Panc1 (cell line): Measurements from ENCODE around the gene PRPF38B. TPM values are rescaled to one million over a fixed set of nuclear protein-coding genes. Genes with fewer than 3 reads are reported as not detected.

Experiments used
- ATAC-seq: fragments of 200-7000 bp; cut with Tn5 transposase; 2 replicates; pipeline ENCODE4 v1.9.1; 2020; ENCODE audit warnings: mild to moderate bottlenecking, moderate library complexity
- BruUV-seq: library from RNA; stranded (reverse); fragments of 400-500 nt; replicated peaks from 2 replicates; lab custom pipeline; 2021; lab: Mats Ljungman, UMichigan
- CTCF ChIA-PET: fragments of 300-600 bp; sonication (Branson Sonifier 250); formaldehyde crosslinking; loops from one replicate; lab custom pipeline; 2022; ENCODE audit warnings: antibody characterized with exemption; lab: Charles Lee
- POLR2A ChIA-PET: fragments of 300-600 bp; sonication (Branson Sonifier 250); formaldehyde crosslinking; loops from one replicate; lab custom pipeline; 2022; ENCODE audit warnings: antibody characterized with exemption; lab: Charles Lee
- DNase-seq: peaks from one replicate; pipeline ENCODE4 v3.0.0-alpha.2; 2010; ENCODE audit warnings: low read depth, low spot score
- H3K27ac ChIP-seq: 2 replicates; pipeline ENCODE4 v1.5.1; 2011; ENCODE audit warnings: mild to moderate bottlenecking, low read length, inconsistent platforms
- H3K27me3 ChIP-seq: fragments of 200-500 bp; sonication (Bioruptor generic); 2 replicates; pipeline ENCODE4 v1.6.0; 2014; ENCODE audit warnings: low read length, inconsistent platforms; ENCODE audit not compliant: control insufficient read depth, insufficient read depth
- H3K36me3 ChIP-seq: fragments of 200-500 bp; sonication (Bioruptor generic); 2 replicates; pipeline ENCODE4 v1.5.1; 2014; ENCODE audit warnings: inconsistent platforms, mild to moderate bottlenecking, low read length, moderate library complexity; ENCODE audit not compliant: control insufficient read depth, insufficient read depth
- H3K4me1 ChIP-seq: 2 replicates; pipeline ENCODE4 v1.5.1; 2011; ENCODE audit warnings: inconsistent platforms, mild to moderate bottlenecking, low read length, moderate library complexity; ENCODE audit not compliant: control insufficient read depth, insufficient read depth
- H3K4me3 ChIP-seq, 2 experiments: 2 replicates each; pipeline ENCODE4 v1.5.1; 2011 to 2012; ENCODE audit warnings: low read depth in 2 of 2, low read length in 2 of 2, mild to moderate bottlenecking in 2 of 2, inconsistent platforms in 1 of 2, moderate library complexity in 1 of 2
- H3K9me3 ChIP-seq: fragments of 200-500 bp; sonication (Bioruptor generic); 2 replicates; pipeline ENCODE4 v1.5.1; 2014; ENCODE audit warnings: low read depth, mild to moderate bottlenecking, inconsistent platforms, low read length, moderate library complexity; ENCODE audit not compliant: control insufficient read depth, insufficient read depth
- CTCF ChIP-seq: fragments of 450-650 bp; IDR thresholded peaks from 2 replicates; pipeline ENCODE4 v1.5.1; 2017; ENCODE audit warnings: mild to moderate bottlenecking
- POLR2AphosphoS5 ChIP-seq: IDR thresholded peaks from 2 replicates; pipeline ENCODE4 v1.6.1; 2012; ENCODE audit warnings: mild to moderate bottlenecking, low read depth, low read length, moderate library complexity
- REST ChIP-seq, 2 experiments: IDR thresholded peaks; 2 replicates each; pipeline ENCODE4 v1.6.1; 2011 to 2012; ENCODE audit warnings: low read depth in 2 of 2, control low read depth in 1 of 2, low read length in 1 of 2, mild to moderate bottlenecking in 1 of 2, moderate library complexity in 1 of 2; ENCODE audit not compliant: insufficient read depth in 1 of 2
- SIN3A ChIP-seq: IDR thresholded peaks from 2 replicates; pipeline ENCODE4 v1.6.1; 2012; ENCODE audit warnings: low read depth, mild to moderate bottlenecking, low read length, moderate library complexity, borderline replicate concordance; ENCODE audit not compliant: insufficient read depth
- TCF7L2 ChIP-seq: IDR thresholded peaks from 2 replicates; pipeline ENCODE4 v1.6.1; 2011; ENCODE audit warnings: mild to moderate bottlenecking, low read depth, low read length, inconsistent platforms
- in situ Hi-C: cut with HindIII; loops from 2 replicates; pipeline ENCODE4 v1.10.0; 2016; ENCODE audit warnings: low sequenced_read_pairs, low pct_unique_long_range_greater_than_20kb
- intact Hi-C: fragments of 100-400 bp; cut with micrococcal nuclease; formaldehyde crosslinking; loops from one replicate; pipeline ENCODE4 v1.10.0; 2022; ENCODE audit not compliant: unreplicated experiment
- total RNA-seq: library from RNA; stranded (reverse); gene quantifications from one replicate; pipeline ENCODE4 v1.2.1, GENCODE V29; 2021; ENCODE audit not compliant: unreplicated experiment

Gene PRPF38B
- total RNA-seq, 1 experiment from 2014 or later, result 31.7 TPM

DNA sequence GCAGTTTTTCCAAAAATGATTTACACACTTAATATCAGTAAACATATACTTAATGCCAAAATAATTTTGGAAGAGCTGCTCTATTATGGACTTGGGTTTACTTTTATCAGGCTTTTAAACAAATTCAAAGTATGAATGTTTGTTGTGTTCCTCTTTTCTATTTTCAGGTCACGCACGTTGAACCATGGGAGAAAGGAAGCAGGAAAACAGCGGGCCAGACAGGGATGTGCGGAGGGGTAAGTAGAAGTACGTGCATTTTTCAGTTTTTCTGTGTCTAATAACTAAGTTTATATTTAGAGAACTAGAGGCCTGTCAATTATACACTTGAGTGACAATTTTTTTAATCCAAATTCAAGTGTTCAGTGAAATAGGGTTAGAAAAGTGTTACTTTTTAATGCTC lies 3.4 kb downstream of the PRPF38B start:
- no TSS peak for BruUV-seq
- Histone ChIP-seq H3K27ac (no peak overlapping the region), H3K9me3 (no peaks in the 10 kb centered on the region), H3K4me3 (no peak overlapping the region), H3K4me1 (peaks cover 12% of the 10 kb centered on the region), H3K27me3 (no peaks in the 10 kb centered on the region), H3K36me3 (peaks cover 54% of the 10 kb centered on the region)
- ChIA-PET CTCF (no interaction called here), POLR2A (no interaction called here)
- intact Hi-C loops (no loop called here), in situ Hi-C loops (no loop called here)
- TF ChIP-seq REST (IDR thresholded peaks at IDR 0.05; ENCODE audit: insufficient read depth in 1 of 2, low read depth in 2 of 2, low read length in 1 of 2) (no peak), POLR2AphosphoS5 (no peak), SIN3A (no peak), TCF7L2 (no peak), CTCF (no peak)
- ATAC-seq (no peak), DNase-seq (no peak)

DNA sequence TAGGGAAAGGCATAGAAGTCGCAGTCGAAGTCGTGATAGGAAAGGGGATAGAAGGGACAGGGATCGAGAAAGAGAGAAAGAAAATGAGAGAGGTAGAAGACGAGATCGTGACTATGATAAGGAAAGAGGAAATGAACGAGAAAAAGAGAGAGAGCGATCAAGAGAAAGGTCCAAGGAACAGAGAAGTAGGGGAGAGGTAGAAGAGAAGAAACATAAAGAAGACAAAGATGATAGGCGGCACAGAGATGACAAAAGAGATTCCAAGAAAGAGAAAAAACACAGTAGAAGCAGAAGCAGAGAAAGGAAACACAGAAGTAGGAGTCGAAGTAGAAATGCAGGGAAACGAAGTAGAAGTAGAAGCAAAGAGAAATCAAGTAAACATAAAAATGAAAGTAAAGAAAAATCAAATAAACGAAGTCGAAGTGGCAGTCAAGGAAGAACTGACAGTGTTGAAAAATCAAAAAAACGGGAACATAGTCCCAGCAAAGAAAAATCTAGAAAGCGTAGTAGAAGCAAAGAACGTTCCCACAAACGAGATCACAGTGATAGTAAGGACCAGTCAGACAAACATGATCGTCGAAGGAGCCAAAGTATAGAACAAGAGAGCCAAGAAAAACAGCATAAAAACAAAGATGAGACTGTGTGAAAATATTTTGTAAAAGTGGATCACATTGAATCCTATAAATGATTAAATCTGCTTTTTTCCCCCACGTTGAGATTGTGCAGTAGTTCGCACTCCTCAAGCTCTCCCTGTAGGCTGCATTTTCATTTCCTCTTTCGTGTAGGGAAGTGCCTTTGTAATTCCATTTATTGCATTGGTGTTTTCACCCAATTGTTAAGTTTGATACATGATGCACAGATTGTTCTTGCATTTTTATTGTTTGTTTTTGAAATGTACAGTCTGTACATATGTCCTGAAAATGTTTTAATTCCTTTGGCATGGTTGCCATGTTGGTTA lies 7.5 kb downstream of the PRPF38B start:
- Histone ChIP-seq H3K9me3 (no peaks in the 10 kb centered on the region), H3K4me3 (no peak overlapping the region), H3K36me3 (peaks cover 58% of the 10 kb centered on the region), H3K27ac (no peak overlapping the region), H3K4me1 (no peaks in the 10 kb centered on the region; the same call in 1 of the 2 replicates), H3K27me3 (no peaks in the 10 kb centered on the region)
- TSS peak; percentile 77 for BruUV-seq
- TF ChIP-seq TCF7L2 (no peak), SIN3A (no peak), CTCF (no peak), POLR2AphosphoS5 (no peak), REST (IDR thresholded peaks at IDR 0.05; ENCODE audit: insufficient read depth in 1 of 2, low read depth in 2 of 2, low read length in 1 of 2) (no peak)
- DNase-seq (no peak), ATAC-seq (no peak)
- ChIA-PET POLR2A (no interaction called here), CTCF (no interaction called here)
- in situ Hi-C loops (no loop called here), intact Hi-C loops (no loop called here)
